HEK293 (cell line): ENCODE results near the gene SVIL.

ENCODE experiments used
- BCL11A ChIP-seq: fragments of 450-650 bp; formaldehyde crosslinking; IDR thresholded peaks from 2 replicates; pipeline ENCODE4 v1.5.1; 2016; ENCODE audit warnings: low read depth, missing biosample characterization, missing genetic modification characterization
- FEZF1 ChIP-seq: fragments of 450-650 bp; formaldehyde crosslinking; IDR thresholded peaks from 2 replicates; pipeline ENCODE4 v1.5.1; 2016; ENCODE audit warnings: missing biosample characterization, missing genetic modification characterization
- GFI1B ChIP-seq: fragments of 450-650 bp; formaldehyde crosslinking; IDR thresholded peaks from 2 replicates; pipeline ENCODE4 v1.5.1; 2016; ENCODE audit warnings: missing biosample characterization, missing genetic modification characterization
- GLI2 ChIP-seq: fragments of 450-650 bp; formaldehyde crosslinking; IDR thresholded peaks from 2 replicates; pipeline ENCODE4; 2017; ENCODE audit warnings: missing biosample characterization, missing genetic modification characterization, low read depth, borderline replicate concordance
- HIC1 ChIP-seq: fragments of 450-650 bp; formaldehyde crosslinking; IDR thresholded peaks from 2 replicates; pipeline ENCODE4 v1.5.1; 2016; ENCODE audit warnings: missing biosample characterization, missing genetic modification characterization
- KLF10 ChIP-seq: fragments of 450-650 bp; IDR thresholded peaks from 2 replicates; pipeline ENCODE4 v1.5.1; 2018; ENCODE audit warnings: missing biosample characterization, mild to moderate bottlenecking, missing genetic modification characterization
- KLF17 ChIP-seq: fragments of 450-650 bp; formaldehyde crosslinking; IDR thresholded peaks from 2 replicates; pipeline ENCODE4 v1.5.1; 2016; ENCODE audit warnings: missing biosample characterization, missing genetic modification characterization
- KLF8 ChIP-seq: fragments of 450-650 bp; formaldehyde crosslinking; IDR thresholded peaks from 2 replicates; pipeline ENCODE4 v1.5.1; 2016; ENCODE audit warnings: missing biosample characterization, missing genetic modification characterization
- KLF9 ChIP-seq: fragments of 450-650 bp; formaldehyde crosslinking; IDR thresholded peaks from 2 replicates; pipeline ENCODE4 v1.5.1; 2016; ENCODE audit warnings: missing biosample characterization, missing genetic modification characterization, low read depth
- MZF1 ChIP-seq: fragments of 450-650 bp; formaldehyde crosslinking; IDR thresholded peaks from 2 replicates; pipeline ENCODE4 v1.5.1; 2017; ENCODE audit warnings: missing biosample characterization, missing genetic modification characterization, borderline replicate concordance
- PRDM4 ChIP-seq: fragments of 450-650 bp; formaldehyde crosslinking; IDR thresholded peaks from 2 replicates; pipeline ENCODE4 v1.5.1; 2017; ENCODE audit warnings: missing biosample characterization, missing genetic modification characterization
- PRDM6 ChIP-seq: fragments of 450-650 bp; formaldehyde crosslinking; IDR thresholded peaks from 2 replicates; pipeline ENCODE4 v1.5.1; 2017; ENCODE audit warnings: missing biosample characterization, missing genetic modification characterization
- SCRT2 ChIP-seq: fragments of 450-650 bp; formaldehyde crosslinking; IDR thresholded peaks from 2 replicates; pipeline ENCODE4 v1.5.1; 2016; ENCODE audit warnings: missing biosample characterization, missing genetic modification characterization
- TCF7L2 ChIP-seq: IDR thresholded peaks from 2 replicates; pipeline ENCODE4 v1.6.1; 2011; ENCODE audit warnings: low read depth, mild to moderate bottlenecking, inconsistent platforms, low read length, moderate library complexity, borderline replicate concordance
- TRIM28 ChIP-seq: IDR thresholded peaks from 2 replicates; pipeline ENCODE4 v1.6.1; 2011; ENCODE audit warnings: low read length, control low read depth, borderline replicate concordance
- ZBTB6 ChIP-seq: fragments of 450-650 bp; formaldehyde crosslinking; IDR thresholded peaks from 2 replicates; pipeline ENCODE4 v1.5.1; 2017; ENCODE audit warnings: missing biosample characterization, missing genetic modification characterization
- ZNF175 ChIP-seq: fragments of 450-650 bp; formaldehyde crosslinking; IDR thresholded peaks from 2 replicates; pipeline ENCODE4 v1.5.1; 2016; ENCODE audit warnings: missing biosample characterization, missing genetic modification characterization
- ZNF184 ChIP-seq: fragments of 450-650 bp; IDR thresholded peaks from 2 replicates; pipeline ENCODE4 v1.5.1; 2018; ENCODE audit warnings: missing biosample characterization, mild to moderate bottlenecking, missing genetic modification characterization
- ZNF211 ChIP-seq: fragments of 450-650 bp; formaldehyde crosslinking; IDR thresholded peaks from 2 replicates; pipeline ENCODE4 v1.5.1; 2016; ENCODE audit warnings: low read depth, missing biosample characterization, missing genetic modification characterization
- ZNF239 ChIP-seq: fragments of 450-650 bp; formaldehyde crosslinking; IDR thresholded peaks from 2 replicates; pipeline ENCODE4 v1.5.1; 2016; ENCODE audit warnings: missing biosample characterization, missing genetic modification characterization
- ZNF324 ChIP-seq: fragments of 450-650 bp; formaldehyde crosslinking; IDR thresholded peaks from 2 replicates; pipeline ENCODE4 v1.5.1; 2016; ENCODE audit warnings: missing biosample characterization, missing genetic modification characterization
- ZNF501 ChIP-seq: fragments of 450-650 bp; formaldehyde crosslinking; IDR thresholded peaks from 2 replicates; pipeline ENCODE4 v1.5.1; 2016; ENCODE audit warnings: missing biosample characterization, missing genetic modification characterization
- ZNF510 ChIP-seq: fragments of 450-650 bp; formaldehyde crosslinking; IDR thresholded peaks from 2 replicates; pipeline ENCODE4 v1.5.1; 2018; ENCODE audit warnings: mild to moderate bottlenecking, missing genetic modification characterization, missing biosample characterization; ENCODE audit not compliant: insufficient replicate concordance
- ZNF561 ChIP-seq: fragments of 450-650 bp; IDR thresholded peaks from 2 replicates; pipeline ENCODE4 v1.5.1; 2018; ENCODE audit warnings: missing biosample characterization, missing genetic modification characterization, borderline replicate concordance
- ZNF623 ChIP-seq: fragments of 450-650 bp; formaldehyde crosslinking; IDR thresholded peaks from 2 replicates; pipeline ENCODE4 v1.5.1; 2016; ENCODE audit warnings: missing biosample characterization, missing genetic modification characterization
- ZNF704 ChIP-seq: fragments of 450-650 bp; formaldehyde crosslinking; IDR thresholded peaks from 2 replicates; pipeline ENCODE4 v1.5.1; 2016; ENCODE audit warnings: missing biosample characterization, missing genetic modification characterization
- ZNF777 ChIP-seq: fragments of 450-650 bp; formaldehyde crosslinking; IDR thresholded peaks from 2 replicates; pipeline ENCODE4 v1.5.1; 2017; ENCODE audit warnings: missing biosample characterization, missing genetic modification characterization, borderline replicate concordance
- ZNF843 ChIP-seq: fragments of 450-650 bp; formaldehyde crosslinking; IDR thresholded peaks from 2 replicates; pipeline ENCODE4 v1.5.1; 2016; ENCODE audit warnings: missing biosample characterization, missing genetic modification characterization
- ZSCAN16 ChIP-seq: fragments of 450-650 bp; formaldehyde crosslinking; IDR thresholded peaks from 2 replicates; pipeline ENCODE4 v1.5.1; 2016; ENCODE audit warnings: missing biosample characterization, missing genetic modification characterization
- ZSCAN23 ChIP-seq: fragments of 450-650 bp; formaldehyde crosslinking; IDR thresholded peaks from 2 replicates; pipeline ENCODE4 v1.5.1; 2016; ENCODE audit warnings: missing biosample characterization, missing genetic modification characterization
- ZXDB ChIP-seq: fragments of 450-650 bp; formaldehyde crosslinking; IDR thresholded peaks from 2 replicates; pipeline ENCODE4 v1.5.1; 2016; ENCODE audit warnings: missing biosample characterization, missing genetic modification characterization

The SVIL gene

GRCh38 chr10:29646238-29646902 is 11.6 kb upstream of the SVIL start (continued):
- TF ChIP-seq KLF17, result peak; percentile 16; the same call in 1 of the 2 replicates
- peak; percentile 83; the same call in 1 of the 2 replicates for TF ChIP-seq MZF1 (tag by site-specific recombination)
- TF ChIP-seq ZNF184, result peak; percentile 72
- TF ChIP-seq GLI2 (tag by site-specific recombination), result peak; percentile 79; the same call in 1 of the 2 replicates
- TF ChIP-seq BCL11A, result peak; percentile 71; the same call in 1 of the 2 replicates
- TF ChIP-seq FEZF1 (tag by site-specific recombination), result peak; percentile 98
- TF ChIP-seq ZNF777 (tag by site-specific recombination), result no peak
- no peak for TF ChIP-seq ZNF704 (tag by site-specific recombination)
- TF ChIP-seq ZNF324 (tag by site-specific recombination), result peak; percentile 68; the same call in 1 of the 2 replicates
- peak; percentile 44; the same call in 1 of the 2 replicates for TF ChIP-seq TCF7L2
- no peak for TF ChIP-seq KLF9 (tag by site-specific recombination)
- TF ChIP-seq KLF8 (tag by site-specific recombination), result peak; percentile 89
- TF ChIP-seq PRDM6 (tag by site-specific recombination), result peak; percentile 96
- TF ChIP-seq TRIM28, result peak; percentile 79
- peak; percentile 58; the same call in 1 of the 2 replicates for TF ChIP-seq ZNF561 (tag by site-specific recombination)
- TF ChIP-seq GFI1B (tag by site-specific recombination), result peak; percentile 63
- peak; percentile 93 for TF ChIP-seq ZXDB (tag by site-specific recombination)
- TF ChIP-seq ZNF843 (tag by site-specific recombination), result peak; percentile 97
- TF ChIP-seq ZSCAN16 (tag by site-specific recombination), result no peak
- TF ChIP-seq ZNF623, result 0 out of 2 replicates have a peak, but pooled peaks have one; percentile 6
- TF ChIP-seq ZNF501 (tag by site-specific recombination), result peak; percentile 80; the same call in 1 of the 2 replicates
- TF ChIP-seq ZNF175 (tag by site-specific recombination), result no peak
- peak; percentile 92 for TF ChIP-seq ZNF211 (tag by site-specific recombination)
- no peak for TF ChIP-seq ZBTB6
- no peak for TF ChIP-seq ZNF510 (tag by site-specific recombination)
- no peak for TF ChIP-seq ZNF239 (tag by site-specific recombination)
- TF ChIP-seq HIC1 (tag by site-specific recombination), result no peak
- peak; percentile 81 for TF ChIP-seq PRDM4
- peak; percentile 86 for TF ChIP-seq KLF10 (tag by site-specific recombination)
- TF ChIP-seq SCRT2 (tag by site-specific recombination), result peak; percentile 96
- TF ChIP-seq ZSCAN23 (tag by site-specific recombination), result peak; percentile 60; the same call in 1 of the 2 replicates
